ENCODE measurements around the gene FKBP14.
"Not testable (repeated sequence)": the region's sequence is repeated elsewhere in the genome, so short reads cannot be mapped to it uniquely, and the experiment has no call there.

FKBP14 gene

GRCh38 chr7:30026229-30027064, at the start of gene FKBP14:
Gene FKBP14 (minus strand): TSS chr7:30026702. CDS start chr7:30026508, 194 bp downstream.
- Histone ChIP-seq H3K9me3 (ENCODE audit: control insufficient read depth in 1 of 2, low read length in 2 of 2) (no peaks in the 10 kb centered on the region), H3K27ac (ENCODE audit: low read length) (peak within 1 kb of the TSS; percentile 92), H3K27me3 (ENCODE audit: low read depth, low read length) (no peaks in the 10 kb centered on the region), H3K36me3 (ENCODE audit: control insufficient read depth in 1 of 2, insufficient read depth in 2 of 2, low read length in 2 of 2) (no peaks in the 10 kb centered on the region), H3K4me3 (ENCODE audit: low read depth in 1 of 2, low read length in 2 of 2) (peak within 1 kb of the TSS; percentile 92 to 97), H3K4me1 (ENCODE audit: control insufficient read depth in 1 of 2, insufficient read depth in 2 of 2, low read length in 2 of 2) (peaks cover 10 to 33% of the 10 kb centered on the region in 2 donors)

DNA sequence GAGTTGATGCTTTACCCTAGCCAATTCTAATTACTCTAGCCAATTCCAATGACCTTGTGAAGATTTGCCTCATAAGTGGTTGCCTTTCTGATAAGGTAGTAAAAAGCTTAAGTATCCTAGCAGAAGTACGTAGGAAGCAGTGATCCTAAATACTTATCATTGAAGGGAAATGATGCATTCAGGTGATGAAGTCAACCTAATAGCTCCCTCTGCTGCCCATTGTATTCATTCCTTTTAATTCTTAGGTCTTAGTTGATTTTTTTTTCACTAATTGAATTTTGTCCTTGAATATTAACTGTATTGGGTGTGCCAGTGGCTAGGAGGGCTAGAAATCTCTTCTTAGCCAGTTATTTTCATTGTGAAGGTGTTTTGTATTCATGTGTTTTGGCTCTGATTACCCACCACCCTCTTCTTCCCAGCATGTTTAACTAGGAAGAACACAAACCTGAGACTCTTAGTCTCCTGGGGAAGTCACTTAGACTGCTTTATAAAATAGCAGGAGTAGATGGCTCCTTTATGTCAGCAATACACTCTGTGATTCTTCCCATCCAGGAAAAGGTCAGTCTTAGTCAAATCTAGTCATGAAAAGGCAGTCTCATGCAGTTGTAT, 48.0 kb upstream of the FKBP14 start:
- Histone ChIP-seq H3K9me3 (ENCODE audit: control insufficient read depth in 1 of 2, low read length in 2 of 2) (no peaks in the 10 kb centered on the region), H3K27me3 (ENCODE audit: low read depth, low read length) (no peaks in the 10 kb centered on the region), H3K27ac (ENCODE audit: low read length) (no peak overlapping the region), H3K4me3 (ENCODE audit: low read depth in 1 of 2, low read length in 2 of 2) (no peak overlapping the region), H3K4me1 (ENCODE audit: control insufficient read depth in 1 of 2, insufficient read depth in 2 of 2, low read length in 2 of 2) (no peaks in the 10 kb centered on the region), H3K36me3 (ENCODE audit: control insufficient read depth in 1 of 2, insufficient read depth in 2 of 2, low read length in 2 of 2) (peaks cover 12 to 18% of the 10 kb centered on the region in 2 donors)

DNA sequence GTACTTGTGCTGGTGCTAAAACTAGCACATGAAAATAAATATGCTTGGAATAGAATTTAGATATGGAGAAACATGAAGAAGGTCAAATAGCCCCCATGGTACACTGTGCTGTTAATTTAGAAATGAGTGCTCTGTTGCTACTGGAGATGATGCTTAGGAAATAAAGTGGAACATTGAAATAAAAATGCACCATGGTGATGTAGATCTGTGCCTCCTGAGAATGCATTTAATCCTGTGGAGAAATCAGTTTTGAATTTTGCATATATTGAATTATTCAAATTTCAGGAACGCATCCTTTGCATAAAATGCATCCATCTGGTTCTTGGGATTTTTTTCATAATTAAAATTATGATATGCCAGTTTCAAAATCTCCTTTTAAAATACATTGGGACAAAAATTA, 46.2 kb upstream of the FKBP14 start:
- H3K4me3 ChIP-seq (ENCODE audit: low read depth in 1 of 2, low read length in 2 of 2), result no peak overlapping the region
- H3K4me1 ChIP-seq (ENCODE audit: control insufficient read depth in 1 of 2, insufficient read depth in 2 of 2, low read length in 2 of 2), result no peaks in the 10 kb centered on the region
- no peak overlapping the region for H3K27ac ChIP-seq (ENCODE audit: low read length)
- H3K27me3 ChIP-seq (ENCODE audit: low read depth, low read length), result no peaks in the 10 kb centered on the region
- H3K9me3 ChIP-seq (ENCODE audit: control insufficient read depth in 1 of 2, low read length in 2 of 2), result no peaks in the 10 kb centered on the region
- peaks cover 0 to 5% of the 10 kb centered on the region in 2 donors for H3K36me3 ChIP-seq (ENCODE audit: control insufficient read depth in 1 of 2, insufficient read depth in 2 of 2, low read length in 2 of 2)

DNA sequence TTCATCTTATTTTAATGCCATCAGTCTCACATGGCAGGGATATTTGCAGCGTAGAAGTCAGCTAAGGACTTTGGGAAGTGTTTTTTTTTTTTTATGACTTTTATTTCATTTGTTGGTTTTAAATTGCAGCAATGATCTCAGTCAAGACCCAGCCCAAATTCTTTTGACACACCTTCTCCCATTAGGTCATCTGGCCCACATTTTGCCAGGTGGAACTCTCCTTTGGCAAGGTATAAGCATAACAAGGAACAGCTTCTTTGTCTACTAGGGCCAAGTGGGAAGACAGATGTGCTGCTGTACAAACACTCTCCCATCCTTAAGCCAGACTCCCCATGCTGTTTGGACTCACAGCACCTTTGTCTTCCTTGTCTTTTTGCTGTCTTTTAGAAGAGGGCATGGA, 43.5 kb upstream of the FKBP14 start:
- Histone ChIP-seq H3K4me1 (ENCODE audit: control insufficient read depth in 1 of 2, insufficient read depth in 2 of 2, low read length in 2 of 2) (no peaks in the 10 kb centered on the region), H3K9me3 (ENCODE audit: control insufficient read depth in 1 of 2, low read length in 2 of 2) (no peaks in the 10 kb centered on the region), H3K27me3 (ENCODE audit: low read depth, low read length) (no peaks in the 10 kb centered on the region)

GRCh38 chr7:30069096-30069867, 42.8 kb upstream of the FKBP14 start:
- H3K27ac ChIP-seq (ENCODE audit: low read length), result no peak overlapping the region
- H3K9me3 ChIP-seq (ENCODE audit: control insufficient read depth in 1 of 2, low read length in 2 of 2), result no peaks in the 10 kb centered on the region
- H3K4me3 ChIP-seq (ENCODE audit: low read depth in 1 of 2, low read length in 2 of 2), result no peak overlapping the region
- H3K27me3 ChIP-seq (ENCODE audit: low read depth, low read length), result no peaks in the 10 kb centered on the region
- no peaks in the 10 kb centered on the region for H3K4me1 ChIP-seq (ENCODE audit: control insufficient read depth in 1 of 2, insufficient read depth in 2 of 2, low read length in 2 of 2)
- H3K36me3 ChIP-seq (ENCODE audit: control insufficient read depth in 1 of 2, insufficient read depth in 2 of 2, low read length in 2 of 2), result peaks cover 0 to 8% of the 10 kb centered on the region in 2 donors

More for the DNA sequence above, 43.5 kb upstream of the FKBP14 start:
- H3K4me3 ChIP-seq (ENCODE audit: low read depth in 1 of 2, low read length in 2 of 2), result no peak overlapping the region
- peaks cover 0 to 5% of the 10 kb centered on the region in 2 donors for H3K36me3 ChIP-seq (ENCODE audit: control insufficient read depth in 1 of 2, insufficient read depth in 2 of 2, low read length in 2 of 2)
- no peak overlapping the region for H3K27ac ChIP-seq (ENCODE audit: low read length)

DNA sequence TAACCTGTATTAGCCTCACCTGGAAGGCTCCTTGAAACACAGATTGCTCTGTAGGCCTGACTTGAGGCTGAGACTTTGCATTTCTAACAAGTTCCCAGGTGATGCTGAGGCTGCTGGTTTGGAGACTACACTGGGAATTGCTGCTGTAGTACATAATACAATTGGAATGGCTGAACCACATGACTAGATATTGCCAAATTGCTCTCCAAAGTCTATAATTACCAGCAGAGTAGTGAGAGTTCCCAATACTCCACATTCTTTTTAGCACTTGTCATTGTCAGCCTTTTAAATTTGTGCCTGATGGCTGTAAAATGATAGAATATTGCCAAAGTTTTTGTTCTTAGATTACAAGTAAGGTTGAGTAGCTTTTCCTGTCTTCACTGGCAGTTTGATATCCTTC, 41.6 kb upstream of the FKBP14 start:
- Histone ChIP-seq H3K4me3 (ENCODE audit: low read depth in 1 of 2, low read length in 2 of 2) (no peak overlapping the region), H3K36me3 (ENCODE audit: control insufficient read depth in 1 of 2, insufficient read depth in 2 of 2, low read length in 2 of 2) (peaks cover 7 to 12% of the 10 kb centered on the region in 2 donors), H3K27ac (ENCODE audit: low read length) (no peak overlapping the region), H3K9me3 (ENCODE audit: control insufficient read depth in 1 of 2, low read length in 2 of 2) (no peaks in the 10 kb centered on the region), H3K4me1 (ENCODE audit: control insufficient read depth in 1 of 2, insufficient read depth in 2 of 2, low read length in 2 of 2) (no peaks in the 10 kb centered on the region), H3K27me3 (ENCODE audit: low read depth, low read length) (no peaks in the 10 kb centered on the region)

DNA sequence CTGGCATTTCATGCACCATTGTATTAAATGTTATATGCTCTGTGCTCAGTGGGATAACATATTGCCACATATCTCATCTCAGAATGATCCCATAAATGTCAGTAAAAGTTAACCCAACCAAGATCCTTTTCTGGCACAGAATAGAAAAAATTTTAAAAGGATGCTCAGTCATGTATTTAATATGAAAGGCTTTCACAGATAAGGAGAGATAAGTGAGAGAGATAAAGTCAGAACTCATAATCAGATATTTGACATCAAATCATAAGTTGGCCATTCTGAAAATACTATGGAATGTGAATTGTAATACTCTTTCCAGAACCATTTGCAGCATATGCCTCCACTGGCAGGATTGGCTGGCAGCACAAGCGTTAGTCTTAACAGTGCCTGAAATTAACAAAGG, 40.2 kb upstream of the FKBP14 start:
- Histone ChIP-seq H3K9me3 (ENCODE audit: control insufficient read depth in 1 of 2, low read length in 2 of 2) (no peaks in the 10 kb centered on the region), H3K27me3 (ENCODE audit: low read depth, low read length) (no peaks in the 10 kb centered on the region), H3K4me1 (ENCODE audit: control insufficient read depth in 1 of 2, insufficient read depth in 2 of 2, low read length in 2 of 2) (no peaks in the 10 kb centered on the region), H3K36me3 (ENCODE audit: control insufficient read depth in 1 of 2, insufficient read depth in 2 of 2, low read length in 2 of 2) (peaks cover 8 to 12% of the 10 kb centered on the region in 2 donors), H3K27ac (ENCODE audit: low read length) (no peak overlapping the region), H3K4me3 (ENCODE audit: low read depth in 1 of 2, low read length in 2 of 2) (no peak overlapping the region)

DNA sequence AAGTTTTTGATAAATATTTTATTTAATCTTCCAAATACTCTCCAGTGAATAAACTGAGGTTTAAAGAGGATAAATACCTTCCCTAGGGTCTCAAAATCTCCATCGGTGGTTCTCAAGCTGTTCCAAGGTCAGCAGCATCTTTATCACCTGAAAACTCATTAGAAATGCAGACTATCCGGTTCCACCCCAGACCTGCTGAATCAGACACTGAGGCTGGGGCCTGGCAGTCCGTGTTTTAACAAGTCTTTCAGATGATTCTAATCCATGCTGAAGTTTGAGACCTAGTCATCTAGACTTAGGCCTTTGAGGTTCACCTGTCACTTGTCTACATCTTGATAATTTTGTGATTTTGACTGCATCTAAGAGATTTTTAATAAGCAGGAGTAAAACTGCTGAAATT, 39.2 kb upstream of the FKBP14 start:
- Histone ChIP-seq H3K4me1 (ENCODE audit: control insufficient read depth in 1 of 2, insufficient read depth in 2 of 2, low read length in 2 of 2) (no peaks in the 10 kb centered on the region), H3K9me3 (ENCODE audit: control insufficient read depth in 1 of 2, low read length in 2 of 2) (no peaks in the 10 kb centered on the region), H3K36me3 (ENCODE audit: control insufficient read depth in 1 of 2, insufficient read depth in 2 of 2, low read length in 2 of 2) (peaks cover 8% of the 10 kb centered on the region in 2 donors), H3K27me3 (ENCODE audit: low read depth, low read length) (no peaks in the 10 kb centered on the region), H3K4me3 (ENCODE audit: low read depth in 1 of 2, low read length in 2 of 2) (no peak overlapping the region), H3K27ac (ENCODE audit: low read length) (no peak overlapping the region)

DNA sequence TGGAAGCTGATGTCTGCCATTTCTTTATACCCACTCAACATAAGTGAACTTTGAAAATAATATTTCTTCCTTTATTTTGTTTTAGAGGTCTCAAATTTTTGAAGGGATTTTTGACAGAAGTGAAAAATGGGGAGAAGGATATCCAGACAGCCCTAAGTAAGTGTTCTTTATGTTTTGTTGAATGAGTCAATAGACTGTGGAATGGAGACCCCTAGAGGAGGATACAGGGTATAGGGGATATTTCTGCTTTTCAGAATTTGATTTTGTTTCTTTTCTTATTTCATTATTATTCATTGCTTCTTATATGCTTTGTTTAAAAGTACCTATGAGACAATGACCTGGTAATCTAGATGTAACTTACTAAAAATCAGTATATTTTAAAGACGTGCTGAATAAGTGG, 36.1 kb upstream of the FKBP14 start:
- Histone ChIP-seq H3K27me3 (ENCODE audit: low read depth, low read length) (no peaks in the 10 kb centered on the region), H3K4me3 (ENCODE audit: low read depth in 1 of 2, low read length in 2 of 2) (no peak overlapping the region), H3K9me3 (ENCODE audit: control insufficient read depth in 1 of 2, low read length in 2 of 2) (no peaks in the 10 kb centered on the region), H3K4me1 (ENCODE audit: control insufficient read depth in 1 of 2, insufficient read depth in 2 of 2, low read length in 2 of 2) (no peaks in the 10 kb centered on the region), H3K27ac (ENCODE audit: low read length) (no peak overlapping the region), H3K36me3 (ENCODE audit: control insufficient read depth in 1 of 2, insufficient read depth in 2 of 2, low read length in 2 of 2) (peaks cover 8 to 11% of the 10 kb centered on the region in 2 donors)

- H3K9me3 ChIP-seq (ENCODE audit: control insufficient read depth in 1 of 2, low read length in 2 of 2); H3K27ac ChIP-seq (ENCODE audit: low read length); H3K27me3 ChIP-seq (ENCODE audit: low read depth, low read length); H3K4me1 ChIP-seq (ENCODE audit: control insufficient read depth in 1 of 2, insufficient read depth in 2 of 2, low read length in 2 of 2); H3K4me3 ChIP-seq (ENCODE audit: low read depth in 1 of 2, low read length in 2 of 2): not testable (repeated sequence)
- H3K36me3 ChIP-seq (ENCODE audit: control insufficient read depth in 1 of 2, insufficient read depth in 2 of 2, low read length in 2 of 2), result peaks cover 8 to 11% of the 10 kb centered on the region in 2 donors
These were observed 35.3 kb upstream of the FKBP14 start for GRCh38 chr7:30061786-30062185.

GRCh38 chr7:30057741-30058140, 31.2 kb upstream of the FKBP14 start:
- H3K9me3 ChIP-seq (ENCODE audit: control insufficient read depth in 1 of 2, low read length in 2 of 2), result no peaks in the 10 kb centered on the region
- H3K27me3 ChIP-seq (ENCODE audit: low read depth, low read length), result no peaks in the 10 kb centered on the region
- no peak overlapping the region for H3K4me3 ChIP-seq (ENCODE audit: low read depth in 1 of 2, low read length in 2 of 2)
- no peaks in the 10 kb centered on the region for H3K4me1 ChIP-seq (ENCODE audit: control insufficient read depth in 1 of 2, insufficient read depth in 2 of 2, low read length in 2 of 2)
- H3K27ac ChIP-seq (ENCODE audit: low read length), result no peak overlapping the region
- peaks cover 8 to 31% of the 10 kb centered on the region in 2 donors for H3K36me3 ChIP-seq (ENCODE audit: control insufficient read depth in 1 of 2, insufficient read depth in 2 of 2, low read length in 2 of 2)

Measured in muscle layer of duodenum (tissue), 2 donors.